Fibroblast of peridontal ligament (primary cell): Measurements from ENCODE around the gene DOCK1.

ENCODE experiments used
- DNase-seq: peaks from one replicate; pipeline ENCODE4 v3.0.0-alpha.2; 2010; ENCODE audit errors: extremely low read depth

DOCK1 gene

GRCh38 chr10:126953886-126954285, 48.7 kb downstream of the DOCK1 start:
- no peak for DNase-seq

DNA sequence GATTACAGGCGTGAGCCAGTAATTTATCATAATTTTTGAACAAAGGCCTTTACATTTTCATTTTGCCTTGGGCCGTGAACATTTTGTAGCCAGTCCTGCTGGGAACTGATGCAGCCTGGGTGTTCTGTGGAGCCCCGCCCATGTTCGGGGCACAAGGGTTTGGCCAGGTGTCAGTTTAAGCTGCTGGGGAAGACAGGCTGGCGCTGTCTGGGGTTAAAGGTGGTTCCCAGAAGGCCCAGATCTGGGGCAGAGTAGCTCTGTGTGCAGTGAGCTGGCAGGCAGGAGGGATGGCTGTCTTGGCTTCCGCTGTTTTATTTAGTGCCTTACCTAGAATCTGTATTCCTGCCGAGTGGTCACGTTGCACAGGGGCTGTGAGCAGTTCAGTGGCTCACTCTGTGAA, 50.2 kb downstream of the DOCK1 start:
- no peak for DNase-seq

DNA sequence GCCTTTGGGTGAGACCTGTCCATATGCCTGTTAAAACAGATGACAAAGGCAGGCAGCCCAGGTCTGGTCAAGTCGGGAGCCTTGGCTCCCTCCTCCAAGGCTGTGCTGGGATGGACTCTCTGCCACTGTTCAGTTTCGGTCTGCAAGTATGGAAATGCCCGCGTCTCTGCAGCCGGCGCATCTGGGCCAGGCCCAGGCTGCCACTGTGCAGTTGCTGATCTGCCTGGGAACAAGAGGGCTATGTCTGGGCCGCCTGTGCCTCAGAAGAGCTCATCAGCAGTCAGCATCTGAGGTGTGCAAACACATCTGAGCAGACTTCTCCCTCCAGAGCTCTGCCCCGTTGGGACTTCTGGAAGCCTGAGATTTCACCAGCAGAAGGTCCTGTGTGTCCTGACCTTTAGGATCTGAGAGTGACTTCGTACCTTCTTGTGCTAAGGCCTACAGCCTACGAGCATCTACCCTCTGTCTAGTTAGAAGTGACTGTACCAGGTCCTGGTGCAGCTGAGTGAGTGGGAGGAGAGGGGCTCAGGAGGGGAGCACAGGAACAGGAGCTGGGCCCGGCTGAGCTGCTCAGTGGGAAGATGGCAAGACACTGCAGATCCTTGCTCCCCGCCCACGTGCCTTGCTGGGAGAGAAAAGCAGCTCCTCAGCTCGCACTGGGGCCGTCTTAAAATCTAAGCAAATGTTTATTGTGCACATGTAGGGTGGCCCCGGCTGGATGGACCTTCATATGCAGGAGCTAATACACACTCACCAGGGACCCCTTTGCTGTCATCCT, 50.9 kb downstream of the DOCK1 start:
- DNase-seq = no peak

- DNase-seq = no peak
Observed at GRCh38 chr10:126956712-126957108, 51.5 kb downstream of the DOCK1 start.

DNA sequence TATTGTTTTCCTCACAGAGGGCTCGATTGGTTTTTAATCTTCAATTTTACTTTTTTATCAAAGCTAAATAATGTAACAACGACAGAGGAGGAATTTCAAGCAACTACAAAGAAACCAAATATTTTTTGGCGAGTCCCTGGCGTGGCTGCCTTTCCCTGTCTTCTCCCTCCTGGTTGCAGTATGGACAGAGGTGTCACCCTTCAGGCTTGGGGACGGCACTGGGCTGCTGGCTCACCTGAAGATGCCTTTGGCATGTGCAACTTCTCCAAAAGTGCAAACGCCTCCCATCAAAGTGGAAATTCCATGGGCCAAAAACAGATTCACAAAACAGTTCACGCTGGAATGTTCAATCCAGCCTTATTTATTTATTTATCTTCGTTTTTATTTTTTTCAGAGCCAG, 51.9 kb downstream of the DOCK1 start:
- no peak for DNase-seq

DNA sequence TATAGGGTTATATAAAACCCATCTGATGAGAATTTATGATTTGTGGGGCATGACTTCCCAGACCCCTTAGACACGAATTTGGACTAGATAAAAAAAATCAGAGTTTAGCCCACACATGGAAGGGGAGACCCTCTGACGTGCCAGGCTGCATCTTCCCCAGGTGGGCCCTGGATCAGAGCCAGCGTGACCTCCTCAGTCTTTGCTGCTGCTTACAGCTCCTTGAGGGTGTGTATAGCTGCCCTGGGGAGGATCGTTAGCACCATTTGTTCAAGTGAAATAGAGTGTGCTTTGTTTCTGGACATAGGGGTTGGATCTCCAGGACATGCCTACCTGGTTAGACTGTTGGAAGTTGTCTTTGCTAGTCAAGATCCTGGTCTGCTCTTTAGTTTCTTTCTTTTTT, 54.2 kb downstream of the DOCK1 start:
- no peak for DNase-seq

- DNase-seq = no peak
Observed at GRCh38 chr10:126959906-126960685, 54.9 kb downstream of the DOCK1 start.

GRCh38 chr10:126963354-126963753, 58.1 kb downstream of the DOCK1 start:
- no peak for DNase-seq

GRCh38 chr10:126964190-126964589, 59.0 kb downstream of the DOCK1 start:
- no peak for DNase-seq

GRCh38 chr10:126966938-126967337, 61.7 kb downstream of the DOCK1 start:
- no peak for DNase-seq

DNA sequence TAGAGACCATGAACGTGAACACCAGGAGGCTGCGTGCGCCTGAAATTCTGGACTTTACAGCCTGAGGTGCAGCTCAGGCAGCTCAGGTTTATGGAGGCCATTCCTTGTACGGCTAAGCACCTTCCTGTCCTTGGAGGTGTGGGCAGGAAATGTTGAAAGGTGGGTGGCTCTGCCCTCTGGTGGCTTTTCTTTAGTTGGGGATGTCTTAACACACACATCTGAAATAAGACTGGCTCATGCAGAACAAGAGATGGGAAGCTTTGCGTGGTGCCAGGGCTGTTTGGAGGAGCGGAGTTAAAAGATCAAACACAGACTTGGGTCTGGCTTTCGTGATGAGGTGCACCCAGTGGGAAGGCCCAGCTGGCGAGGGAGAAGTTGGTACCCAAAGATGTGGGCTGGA, 64.1 kb downstream of the DOCK1 start:
- DNase-seq = no peak

- peak; percentile 92 for DNase-seq
Observed at GRCh38 chr10:126972635-126973414, 67.6 kb downstream of the DOCK1 start.

DNA sequence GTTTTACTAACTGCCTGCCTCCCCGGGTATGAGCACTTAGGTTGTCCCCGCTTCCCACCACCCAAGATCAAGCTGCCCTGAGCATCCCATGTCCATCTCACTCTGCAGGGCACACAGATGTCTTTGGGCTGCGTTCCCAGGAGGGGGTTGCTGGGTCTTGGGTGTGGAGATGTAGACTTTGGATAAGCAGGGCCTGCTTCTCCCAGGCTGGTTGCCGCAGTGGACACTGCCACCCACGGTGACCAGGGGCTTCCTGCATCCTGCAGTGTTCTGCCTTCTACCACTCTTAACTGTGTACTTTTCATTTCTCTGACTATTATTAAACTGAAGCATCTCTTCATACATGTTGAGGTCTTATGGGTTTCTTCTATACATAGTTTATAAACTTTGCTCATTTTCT, 70.0 kb downstream of the DOCK1 start:
- DNase-seq = no peak

GRCh38 chr10:126977216-126977615, 72.0 kb downstream of the DOCK1 start:
- no peak for DNase-seq

DNA sequence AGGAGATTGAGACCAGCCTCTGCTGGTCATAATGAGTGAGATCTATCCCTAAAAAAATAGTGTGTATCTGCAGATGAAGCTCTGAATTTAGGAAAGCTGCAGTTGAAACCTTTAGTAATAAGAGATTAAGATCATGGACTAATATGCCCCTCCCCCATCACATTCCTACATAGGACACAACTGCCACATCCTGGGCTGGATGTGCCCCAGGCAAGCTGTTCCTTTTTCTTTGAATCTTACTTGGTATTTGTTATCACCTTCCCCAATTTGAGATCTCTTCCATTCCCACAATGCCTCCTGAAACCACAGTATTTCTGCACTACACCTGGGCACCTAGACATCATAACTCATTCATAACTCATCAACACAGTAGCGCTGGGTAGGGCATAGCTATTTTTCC, 74.1 kb downstream of the DOCK1 start:
- DNase-seq = no peak

GRCh38 chr10:126993208-126993607, 88.0 kb downstream of the DOCK1 start:
- DNase-seq = no peak

DNA sequence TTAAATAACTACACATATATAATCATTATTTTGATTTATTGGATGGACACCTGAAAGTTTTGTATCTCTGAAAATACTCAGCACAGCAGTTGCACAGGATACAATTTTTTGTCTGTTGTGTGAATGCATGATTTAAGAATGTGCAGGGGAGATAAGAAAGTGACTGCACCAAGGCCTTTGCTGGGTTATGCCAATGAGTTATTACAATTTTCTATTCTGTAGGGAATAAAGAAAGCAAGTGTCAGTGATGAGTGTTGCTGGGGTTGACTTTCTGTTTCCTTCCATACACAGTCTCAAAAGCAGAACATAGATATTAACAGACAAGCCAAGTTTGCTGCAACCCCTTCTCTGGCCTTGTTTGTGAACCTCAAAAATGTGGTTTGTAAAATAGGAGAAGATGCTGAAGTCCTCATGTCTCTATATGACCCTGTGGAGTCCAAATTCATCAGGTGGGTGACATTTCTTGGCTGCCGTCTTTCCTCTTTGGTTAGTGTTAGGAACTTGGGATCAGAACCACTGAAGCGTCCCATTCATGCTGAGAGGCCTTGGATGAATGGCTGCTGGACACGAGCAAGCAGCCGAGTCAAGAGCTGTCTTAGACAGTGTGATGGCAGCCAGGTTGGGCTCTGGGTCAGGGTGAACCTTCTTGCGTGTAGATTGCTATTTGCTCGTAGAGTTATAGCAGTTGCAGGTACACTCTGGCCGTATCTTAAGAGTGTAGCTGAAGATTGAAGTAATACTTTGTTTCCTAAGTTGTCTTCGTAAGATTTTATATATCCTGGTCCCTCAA, 92.8 kb downstream of the DOCK1 start:
- no peak for DNase-seq

DNA sequence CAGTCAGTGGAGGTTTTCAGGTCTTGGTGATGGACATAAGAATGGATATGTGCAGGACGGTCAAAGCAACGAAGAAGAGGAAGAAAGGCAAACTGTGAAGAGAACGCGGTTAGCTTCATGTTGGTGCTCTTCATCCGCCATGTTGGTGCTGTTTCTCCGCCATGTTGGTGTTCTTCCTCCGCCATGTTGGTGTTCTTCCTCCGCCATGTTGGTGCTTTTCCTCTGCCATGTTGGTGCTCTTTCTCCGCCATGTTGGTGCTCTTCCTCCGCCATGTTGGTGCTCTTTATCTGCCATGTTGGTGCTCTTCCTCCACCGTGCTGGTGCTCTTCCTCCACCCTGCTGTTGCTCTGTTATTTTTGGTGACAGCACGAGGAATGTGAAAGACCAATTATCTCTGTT, 95.4 kb downstream of the DOCK1 start:
- no peak for DNase-seq

- no peak for DNase-seq
Observed at GRCh38 chr10:127003032-127003685, 97.9 kb downstream of the DOCK1 start.

DNA sequence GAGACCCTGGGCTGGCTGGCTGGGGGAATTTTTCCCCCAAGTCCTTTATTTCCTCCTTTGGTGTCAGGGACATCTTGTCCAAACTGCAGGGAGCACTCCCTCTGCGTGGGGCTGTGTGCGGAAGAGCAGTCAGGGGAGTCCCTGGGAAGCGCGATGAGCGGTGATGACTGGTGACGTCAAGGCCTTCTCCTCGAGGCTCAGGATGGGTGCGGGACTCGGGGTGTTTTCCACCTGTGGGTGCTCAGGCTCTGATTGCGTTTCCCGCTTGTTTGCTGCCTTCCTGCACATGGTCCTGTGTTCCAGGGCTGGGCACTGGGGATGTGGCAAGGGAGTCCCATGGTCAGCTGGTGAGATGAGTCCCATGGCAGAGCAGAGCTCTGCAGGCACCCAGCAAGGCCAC, 101.2 kb downstream of the DOCK1 start:
- DNase-seq = no peak

GRCh38 chr10:127009366-127009765, 104.1 kb downstream of the DOCK1 start:
- DNase-seq = no peak
